K562 (cell line): ENCODE measurements around the gene NRG3. TPM values are rescaled to one million over a fixed set of nuclear protein-coding genes. Genes with fewer than 3 reads are reported as not detected.

ENCODE experiments used
- ATAC-seq: fragments of 200-7000 bp; cut with Tn5 transposase; 3 replicates; pipeline ENCODE4 v1.9.1; 2020; ENCODE audit warnings: moderate library complexity
- BruUV-seq: library from RNA; stranded (reverse); fragments of 400-500 nt; replicated peaks from 2 replicates; lab custom pipeline; 2021; lab: Mats Ljungman, UMichigan
- CTCF ChIA-PET: fragments of 300-600 bp; formaldehyde crosslinking; extraction: SDS; loops from one replicate; lab custom pipeline; 2021; ENCODE audit warnings: low intra/inter-chr PET ratio; lab: Yijun Ruan, JAX
- POLR2A ChIA-PET: fragments of 300-600, 350-650 bp; sonication (Branson Sonifier 250); formaldehyde crosslinking; extraction: SDS; loops from one replicate; lab custom pipeline; 2021; ENCODE audit warnings: antibody characterized with exemption, inconsistent platforms; lab: Yijun Ruan, JAX
- DNase-seq, 4 experiments: peaks; one replicate each; pipeline versions ENCODE4 v3.0.0 to v3.0.0-alpha.2; 2011 to 2018; ENCODE audit warnings: low spot score in 3 of 4, mixed read lengths in 3 of 4; ENCODE audit errors: extremely low read depth in 1 of 4
- FAIRE-seq: peaks from 2 replicates; lab custom pipeline; 2011; peaks lifted over from hg19 to GRCh38; lab: Jason Lieb, UNC
- H2AFZ ChIP-seq: 2 replicates; pipeline ENCODE4 v1.6.0; 2011; ENCODE audit warnings: low read depth, low read length, control low read depth, inconsistent platforms
- H3K27ac ChIP-seq: fragments of 200-600 bp; 3 replicates; pipeline ENCODE4 v1.8.0; 2011; ENCODE audit warnings: low read depth, mild to moderate bottlenecking, control low read depth, inconsistent platforms, low read length, moderate library complexity, mixed read lengths; ENCODE audit errors: extremely low read depth
- H3K27me3 ChIP-seq, 2 experiments: fragments of 300-600 bp in 1 of 2; 2 replicates in 1 of 2; 3 replicates in 1 of 2; pipeline versions ENCODE4 v1.6.0 to v1.8.0; 2011; ENCODE audit warnings: inconsistent platforms in 2 of 2, low read length in 2 of 2, mild to moderate bottlenecking in 1 of 2, mixed read lengths in 1 of 2, moderate library complexity in 1 of 2; ENCODE audit not compliant: control insufficient read depth in 2 of 2, insufficient read depth in 2 of 2
- H3K36me3 ChIP-seq: fragments of 300-600 bp; 3 replicates; pipeline ENCODE4 v1.8.0; 2011; ENCODE audit warnings: mild to moderate bottlenecking, low read length, inconsistent platforms; ENCODE audit not compliant: control insufficient read depth, insufficient read depth
- H3K4me1 ChIP-seq, 2 experiments: fragments of 200-600 bp in 1 of 2; replicated peaks in 1 of 2; 2 replicates in 1 of 2; 3 replicates in 1 of 2; pipeline versions ENCODE4 v1.5.1 to v1.8.0; 2011; ENCODE audit warnings: inconsistent platforms in 2 of 2, low read length in 2 of 2, mild to moderate bottlenecking in 1 of 2, mixed read lengths in 1 of 2, moderate library complexity in 1 of 2; ENCODE audit not compliant: control insufficient read depth in 2 of 2, insufficient read depth in 2 of 2
- H3K4me2 ChIP-seq: 2 replicates; pipeline ENCODE4 v1.6.1; 2011; ENCODE audit warnings: low read length, control low read depth, inconsistent platforms, mixed read lengths; ENCODE audit not compliant: insufficient read depth
- H3K4me3 ChIP-seq: fragments of 200-600 bp; sonication (generic), shearing (Covaris generic); 2 replicates; pipeline ENCODE4 v1.5.1; 2016; ENCODE audit warnings: control low read depth, inconsistent platforms
- H3K79me2 ChIP-seq: fragments of 200-600 bp; 3 replicates; pipeline ENCODE4 v1.8.0; 2011; ENCODE audit warnings: low read length, inconsistent platforms; ENCODE audit not compliant: control insufficient read depth, insufficient read depth
- H3K9ac ChIP-seq, 2 experiments: 2 replicates each; pipeline versions ENCODE4 v1.6.0 to v1.6.1; 2011; ENCODE audit warnings: low read depth in 2 of 2, low read length in 2 of 2, control low read depth in 1 of 2, inconsistent platforms in 1 of 2, mild to moderate bottlenecking in 1 of 2, mixed read lengths in 1 of 2; ENCODE audit not compliant: insufficient read depth in 1 of 2
- H3K9me1 ChIP-seq: one replicate; pipeline ENCODE4 v1.6.0; 2011; ENCODE audit warnings: inconsistent platforms, mild to moderate bottlenecking, low read length, moderate library complexity; ENCODE audit not compliant: control insufficient read depth, insufficient read depth
- H3K9me3 ChIP-seq: replicated peaks from 2 replicates; pipeline ENCODE4 v1.5.1; 2011; ENCODE audit warnings: low read depth, low read length, inconsistent platforms; ENCODE audit not compliant: control insufficient read depth, insufficient read depth
- H4K20me1 ChIP-seq: replicated peaks from 2 replicates; pipeline ENCODE4 v1.6.1; 2011; ENCODE audit warnings: low read length, inconsistent platforms, mixed read lengths; ENCODE audit not compliant: control insufficient read depth, insufficient read depth
- ARID2 ChIP-seq: fragments of 450-650 bp; IDR thresholded peaks from 2 replicates; pipeline ENCODE4 v1.6.1; 2017; ENCODE audit warnings: antibody characterized with exemption, mild to moderate bottlenecking
- CBFB ChIP-seq: sonication (generic); formaldehyde crosslinking; IDR thresholded peaks from 2 replicates; pipeline ENCODE4 v1.4.0; 2020; ENCODE audit warnings: mild to moderate bottlenecking, missing genetic modification reagents
- DMBX1 ChIP-seq: fragments of 250-450 bp; sonication (Bioruptor Pico); IDR thresholded peaks from 2 replicates; pipeline ENCODE4 v1.8.0; 2022; ENCODE audit warnings: inconsistent platforms, mild to moderate bottlenecking, moderate library complexity, borderline replicate concordance
- ETV1 ChIP-seq: fragments of 450-650 bp; conservative IDR thresholded peaks from 2 replicates; pipeline ENCODE4 v1.6.1; 2016; ENCODE audit warnings: missing genetic modification characterization, control low read depth, low read depth, missing compliant biosample characterization
- HDAC2 ChIP-seq: fragments of 450-650 bp; IDR thresholded peaks from 2 replicates; pipeline ENCODE4 v1.6.1; 2016; ENCODE audit warnings: mild to moderate bottlenecking
- HOMEZ ChIP-seq: fragments of 250-450 bp; sonication (Bioruptor Pico); IDR thresholded peaks from 2 replicates; pipeline ENCODE4 v1.4.0; 2020; ENCODE audit warnings: mild to moderate bottlenecking, moderate library complexity
- KLF1 ChIP-seq: fragments of 450-650 bp; IDR thresholded peaks from 2 replicates; pipeline ENCODE4 v1.6.1; 2016; ENCODE audit warnings: missing genetic modification characterization, missing compliant biosample characterization
- TFAM ChIP-seq: fragments of 250-450 bp; sonication (Bioruptor Pico); conservative IDR thresholded peaks from 2 replicates; pipeline ENCODE4 v1.5.0; 2021; ENCODE audit warnings: mild to moderate bottlenecking, moderate library complexity
- ZBTB34 ChIP-seq: fragments of 250-450 bp; sonication (Bioruptor Pico); IDR thresholded peaks from 2 replicates; pipeline ENCODE4 v1.8.0; 2021; ENCODE audit warnings: mild to moderate bottlenecking, moderate library complexity
- ZNF143 ChIP-seq: sonication (generic); formaldehyde crosslinking; IDR thresholded peaks from 2 replicates; pipeline ENCODE4 v1.9.0; 2022; ENCODE audit warnings: mild to moderate bottlenecking, missing genetic modification reagents
- ZNF282 ChIP-seq: sonication (generic); formaldehyde crosslinking; IDR thresholded peaks from 2 replicates; pipeline ENCODE4 v1.8.1; 2023; ENCODE audit warnings: missing genetic modification reagents
- ZNF324 ChIP-seq: fragments of 250-450 bp; sonication (Bioruptor Pico); IDR thresholded peaks from 2 replicates; pipeline ENCODE4 v1.4.0; 2020; ENCODE audit warnings: mild to moderate bottlenecking
- ZNF436 ChIP-seq: fragments of 250-450, 450-650 bp; sonication (Bioruptor Pico); formaldehyde crosslinking; IDR thresholded peaks from 2 replicates; pipeline ENCODE4 v1.7.0; 2020; ENCODE audit warnings: mild to moderate bottlenecking
- ZNF785 ChIP-seq: fragments of 250-450 bp; sonication (Bioruptor Pico); IDR thresholded peaks from 2 replicates; pipeline ENCODE4 v1.4.0; 2020; ENCODE audit warnings: mild to moderate bottlenecking
- ZSCAN32 ChIP-seq: fragments of 450-650 bp; formaldehyde crosslinking; IDR thresholded peaks from 2 replicates; pipeline ENCODE4 v1.4.0; 2020; ENCODE audit warnings: mild to moderate bottlenecking, moderate library complexity
- WGBS: fragments of 100-300 bp; shearing (Covaris generic); methylation state at CpG from one replicate; pipeline ENCODE4 v1.1.6; 2016; ENCODE audit warnings: low coverage, mixed read lengths; ENCODE audit not compliant: insufficient coverage; ENCODE audit errors: missing lambda C conversion rate; 5-methylcytosine and 5-hydroxymethylcytosine counted together
- in situ Hi-C: fragments of 300-500 bp; cut with MboI; formaldehyde crosslinking; loops from 4 replicates; pipeline ENCODE4 v1.15.0; 2018; ENCODE audit warnings: inconsistent platforms, mixed read lengths
- intact Hi-C: fragments of 100-400 bp; cut with micrococcal nuclease; formaldehyde crosslinking; loops from 2 replicates; pipeline ENCODE4 v1.14.2; 2022
- polyA plus RNA-seq, 8 experiments: library from polyadenylated mRNA; depleted of rRNA in 4 of 8; stranded (reverse) in 5 of 8; unstranded in 3 of 8; fragments of >200 nt; fragmentation: Nextera tagmentation in 2 of 8; fragmentation: Illumina TruSeq in 1 of 8; extraction: Ambion mirVana in 2 of 8; extraction: Trizol in 1 of 8; gene quantifications; 2 replicates each; pipeline versions ENCODE4 v1.2.1 to v1.2.3, GENCODE V29; 2011 to 2014; ENCODE audit warnings: inconsistent platforms in 1 of 8, missing spikeins in 1 of 8
- total RNA-seq, 7 experiments: library from RNA; depleted of rRNA in 6 of 7; stranded (reverse); fragments of >200 nt in 6 of 7; fragmentation: Illumina TruSeq in 2 of 7; extraction: Trizol in 2 of 7; gene quantifications; 2 replicates each; pipeline versions ENCODE4 v1.2.1 to v1.2.3, GENCODE V29; 2011 to 2021; ENCODE audit warnings: low replicate concordance in 1 of 7

Gene NRG3
- total and polyA plus RNA-seq, 9 of the 15 experiments (the other 6 are each of a cell fraction or from before 2014, with no cell fraction given) = not detected

- in situ Hi-C loops (no loop called here), intact Hi-C loops (no loop called here)
- DNase-seq (no peak), FAIRE-seq (no peak), ATAC-seq (no peak)
- H2AFZ ChIP-seq = no peak overlapping the region
- BruUV-seq = no TSS peak
- no peak overlapping the region for H3K9ac ChIP-seq
- no peak overlapping the region for H3K4me3 ChIP-seq
- no peaks in the 10 kb centered on the region for H3K27me3 ChIP-seq
- WGBS = 0% methylated on average over 4 of the region's 4 CpGs
- no peaks in the 10 kb centered on the region for H3K4me1 ChIP-seq
- H3K4me2 ChIP-seq = no peak overlapping the region
- POLR2A ChIA-PET = no interaction called here
- CTCF ChIA-PET = no interaction called here
- H3K9me3 ChIP-seq = no peaks in the 10 kb centered on the region; the same call in 1 of the 2 replicates
- no peaks in the 10 kb centered on the region for H3K79me2 ChIP-seq
- H4K20me1 ChIP-seq = no peaks in the 10 kb centered on the region
- H3K27ac ChIP-seq = no peak overlapping the region
- H3K9me1 ChIP-seq = no peaks in the 10 kb centered on the region
- TF ChIP-seq ZNF143 (CRISPR knock-in tag) (no peak), ZNF436 (CRISPR knock-in tag) (no peak), CBFB (CRISPR knock-in tag) (no peak), KLF1 (tag) (no peak), DMBX1 (CRISPR knock-in tag) (no peak), ETV1 (tag) (no peak)
- H3K36me3 ChIP-seq = no peaks in the 10 kb centered on the region
These were observed 371.0 kb downstream of the NRG3 start for GRCh38 chr10:82245906-82246560.

GRCh38 chr10:82249141-82249540, 374.1 kb downstream of the NRG3 start:
- CTCF ChIA-PET = no interaction called here
- 0% methylated on average over 1 of the region's 1 CpG for WGBS
- Histone ChIP-seq H3K4me1 (no peaks in the 10 kb centered on the region), H3K4me2 (no peak overlapping the region), H4K20me1 (no peaks in the 10 kb centered on the region), H3K4me3 (no peak overlapping the region), H3K79me2 (no peaks in the 10 kb centered on the region), H2AFZ (no peak overlapping the region), H3K27me3 (no peaks in the 10 kb centered on the region), H3K36me3 (no peaks in the 10 kb centered on the region), H3K27ac (no peak overlapping the region), H3K9ac (no peak overlapping the region), H3K9me3 (no peaks in the 10 kb centered on the region; the same call in 1 of the 2 replicates), H3K9me1 (no peaks in the 10 kb centered on the region)
- DNase-seq (no peak), FAIRE-seq (no peak), ATAC-seq (no peak)
- POLR2A ChIA-PET = no interaction called here
- intact Hi-C loops (no loop called here), in situ Hi-C loops (no loop called here)
- no TSS peak for BruUV-seq
- no peak for TF ChIP-seq ZSCAN32 (CRISPR knock-in tag)
- TF ChIP-seq ZNF324 (CRISPR knock-in tag) = no peak
- no peak for TF ChIP-seq ZBTB34 (CRISPR knock-in tag)
- TF ChIP-seq HOMEZ (CRISPR knock-in tag) = no peak
- TF ChIP-seq HDAC2 = no peak
- no peak for TF ChIP-seq ZNF282 (CRISPR knock-in tag)
- no peak for TF ChIP-seq TFAM (CRISPR knock-in tag)
- TF ChIP-seq ARID2 = no peak
- TF ChIP-seq ZNF785 (CRISPR knock-in tag) = no peak
